ENCODE measurements around the gene CYB561D1.

Gene CYB561D1

GRCh38 chr1:109548321-109549267, 54.7 kb downstream of the CYB561D1 start, which contains the start of gene GNAI3:
GNAI3 (plus strand) TSS chr1:109548615; CDS start chr1:109548721, 106 bp downstream.
- H3K4me3 ChIP-seq (ENCODE audit: low read depth, low read length) = peak within 1 kb of the TSS; percentile 74
- DNase-seq (ENCODE audit: low read depth) = peak; percentile 95
- TF ChIP-seq CTCF (IDR thresholded peaks at IDR 0.05; ENCODE audit: low read depth, low read length, missing control alignments) = no peak

All from GM12864 (cell line).